Neural crest cell (in vitro differentiated cells): ENCODE results near the gene LIMS1. TPM values are rescaled to one million over a fixed set of nuclear protein-coding genes. Genes with fewer than 3 reads are reported as not detected.
"Not testable (repeated sequence)": the region's sequence is repeated elsewhere in the genome, so short reads cannot be mapped to it uniquely, and the experiment has no call there.

Experiments used
- DNase-seq: peaks from one replicate; pipeline ENCODE4 v3.0.0; 2021; ENCODE audit warnings: low read depth, mixed read lengths, low spot score
- H3K27ac Mint-ChIP-seq: one replicate; pipeline ENCODE4 v1.8.0; 2021; ENCODE audit warnings: mild to moderate bottlenecking, mixed read lengths; ENCODE audit not compliant: unreplicated experiment
- H3K27me3 Mint-ChIP-seq: 2 replicates; pipeline ENCODE4 v1.8.0; 2021; ENCODE audit warnings: low read depth, mild to moderate bottlenecking, mixed read lengths
- H3K36me3 Mint-ChIP-seq: 2 replicates; pipeline ENCODE4 v1.8.0; 2021; ENCODE audit warnings: low read depth, mild to moderate bottlenecking, mixed read lengths
- H3K4me1 Mint-ChIP-seq: 2 replicates; pipeline ENCODE4 v1.8.0; 2021; ENCODE audit warnings: mixed read lengths
- H3K4me3 Mint-ChIP-seq: one replicate; pipeline ENCODE4 v1.8.0; 2021; ENCODE audit warnings: mild to moderate bottlenecking, mixed read lengths
- H3K9me3 Mint-ChIP-seq: 2 replicates; pipeline ENCODE4 v1.8.0; 2021; ENCODE audit warnings: mixed read lengths
- total RNA-seq: library from RNA; stranded (reverse); gene quantifications from 2 replicates; pipeline ENCODE4 v1.2.1, GENCODE V29; 2021

LIMS1 gene
- total RNA-seq, 1 donor from 2014 or later: 30.9 TPM

GRCh38 chr2:108657517-108657916 lies 123.2 kb downstream of the LIMS1 start:
- H3K27ac Mint-ChIP-seq, H3K27me3 Mint-ChIP-seq, H3K9me3 Mint-ChIP-seq, H3K36me3 Mint-ChIP-seq, H3K4me3 Mint-ChIP-seq, DNase-seq: not testable (repeated sequence)
- H3K4me1 Mint-ChIP-seq: peaks cover 25% of the 10 kb centered on the region

GRCh38 chr2:108658553-108658952 lies 124.3 kb downstream of the LIMS1 start:
- H3K36me3 Mint-ChIP-seq, H3K4me3 Mint-ChIP-seq, H3K27me3 Mint-ChIP-seq, DNase-seq, H3K27ac Mint-ChIP-seq, H3K9me3 Mint-ChIP-seq: not testable (repeated sequence)
- peaks cover 29% of the 10 kb centered on the region for H3K4me1 Mint-ChIP-seq

GRCh38 chr2:108661493-108661892 lies 127.2 kb downstream of the LIMS1 start:
- not testable (repeated sequence) for H3K4me3 Mint-ChIP-seq, DNase-seq, H3K27me3 Mint-ChIP-seq, H3K9me3 Mint-ChIP-seq, H3K36me3 Mint-ChIP-seq, H3K27ac Mint-ChIP-seq
- H3K4me1 Mint-ChIP-seq: peaks cover 24% of the 10 kb centered on the region

GRCh38 chr2:108662207-108662612 lies 127.9 kb downstream of the LIMS1 start:
- not testable (repeated sequence) for H3K27me3 Mint-ChIP-seq, DNase-seq, H3K4me3 Mint-ChIP-seq, H3K9me3 Mint-ChIP-seq, H3K36me3 Mint-ChIP-seq
- Mint-ChIP-seq H3K4me1 (peaks cover 24% of the 10 kb centered on the region), H3K27ac (peak overlapping the region; percentile 92)

- H3K4me3 Mint-ChIP-seq, DNase-seq, H3K36me3 Mint-ChIP-seq, H3K27ac Mint-ChIP-seq, H3K27me3 Mint-ChIP-seq, H3K9me3 Mint-ChIP-seq: not testable (repeated sequence)
- H3K4me1 Mint-ChIP-seq: peaks cover 24% of the 10 kb centered on the region
Measured at GRCh38 chr2:108663346-108663745, 129.1 kb downstream of the LIMS1 start.

- not testable (repeated sequence) for H3K36me3 Mint-ChIP-seq, DNase-seq, H3K9me3 Mint-ChIP-seq, H3K4me3 Mint-ChIP-seq, H3K27me3 Mint-ChIP-seq, H3K27ac Mint-ChIP-seq
- peaks cover 24% of the 10 kb centered on the region for H3K4me1 Mint-ChIP-seq
Measured at GRCh38 chr2:108664089-108664488, 129.8 kb downstream of the LIMS1 start.

- H3K27me3 Mint-ChIP-seq, H3K4me3 Mint-ChIP-seq, H3K27ac Mint-ChIP-seq, H3K36me3 Mint-ChIP-seq, H3K9me3 Mint-ChIP-seq, DNase-seq: not testable (repeated sequence)
- peaks cover 22% of the 10 kb centered on the region for H3K4me1 Mint-ChIP-seq
Measured at GRCh38 chr2:108664979-108665378, 130.7 kb downstream of the LIMS1 start.

GRCh38 chr2:108665975-108666374 lies 131.7 kb downstream of the LIMS1 start:
- H3K4me3 Mint-ChIP-seq, H3K27ac Mint-ChIP-seq, H3K9me3 Mint-ChIP-seq, H3K36me3 Mint-ChIP-seq, H3K27me3 Mint-ChIP-seq, DNase-seq: not testable (repeated sequence)
- peaks cover 17% of the 10 kb centered on the region for H3K4me1 Mint-ChIP-seq

- H3K9me3 Mint-ChIP-seq, H3K4me1 Mint-ChIP-seq, H3K36me3 Mint-ChIP-seq, DNase-seq, H3K4me3 Mint-ChIP-seq, H3K27me3 Mint-ChIP-seq, H3K27ac Mint-ChIP-seq: not testable (repeated sequence)
Measured at GRCh38 chr2:108667140-108667539, 132.9 kb downstream of the LIMS1 start.

- not testable (repeated sequence) for H3K4me1 Mint-ChIP-seq, H3K9me3 Mint-ChIP-seq, H3K4me3 Mint-ChIP-seq, DNase-seq, H3K27me3 Mint-ChIP-seq, H3K27ac Mint-ChIP-seq, H3K36me3 Mint-ChIP-seq
Measured at GRCh38 chr2:108670282-108670681, 136.0 kb downstream of the LIMS1 start.

- H3K9me3 Mint-ChIP-seq, H3K36me3 Mint-ChIP-seq, H3K4me1 Mint-ChIP-seq, H3K27ac Mint-ChIP-seq, H3K4me3 Mint-ChIP-seq, DNase-seq, H3K27me3 Mint-ChIP-seq: not testable (repeated sequence)
Measured at GRCh38 chr2:108672200-108672805, 138.0 kb downstream of the LIMS1 start.

GRCh38 chr2:108676522-108676921 lies 142.3 kb downstream of the LIMS1 start:
- H3K27ac Mint-ChIP-seq, H3K9me3 Mint-ChIP-seq: not testable (repeated sequence)

GRCh38 chr2:108677239-108677744 lies 143.0 kb downstream of the LIMS1 start:
- H3K27me3 Mint-ChIP-seq, H3K36me3 Mint-ChIP-seq, H3K4me1 Mint-ChIP-seq, DNase-seq, H3K9me3 Mint-ChIP-seq, H3K4me3 Mint-ChIP-seq: not testable (repeated sequence)
- H3K27ac Mint-ChIP-seq: peak overlapping the region; percentile 60

More at GRCh38 chr2:108676522-108676921, 142.3 kb downstream of the LIMS1 start:
- not testable (repeated sequence) for H3K4me3 Mint-ChIP-seq, H3K27me3 Mint-ChIP-seq, DNase-seq, H3K4me1 Mint-ChIP-seq, H3K36me3 Mint-ChIP-seq

- not testable (repeated sequence) for H3K9me3 Mint-ChIP-seq, H3K4me1 Mint-ChIP-seq, H3K27ac Mint-ChIP-seq, H3K27me3 Mint-ChIP-seq, DNase-seq, H3K36me3 Mint-ChIP-seq, H3K4me3 Mint-ChIP-seq
Measured at GRCh38 chr2:108678198-108678651, 144.0 kb downstream of the LIMS1 start.
